ENCODE data around the gene TWNK.

TWNK gene

DNA sequence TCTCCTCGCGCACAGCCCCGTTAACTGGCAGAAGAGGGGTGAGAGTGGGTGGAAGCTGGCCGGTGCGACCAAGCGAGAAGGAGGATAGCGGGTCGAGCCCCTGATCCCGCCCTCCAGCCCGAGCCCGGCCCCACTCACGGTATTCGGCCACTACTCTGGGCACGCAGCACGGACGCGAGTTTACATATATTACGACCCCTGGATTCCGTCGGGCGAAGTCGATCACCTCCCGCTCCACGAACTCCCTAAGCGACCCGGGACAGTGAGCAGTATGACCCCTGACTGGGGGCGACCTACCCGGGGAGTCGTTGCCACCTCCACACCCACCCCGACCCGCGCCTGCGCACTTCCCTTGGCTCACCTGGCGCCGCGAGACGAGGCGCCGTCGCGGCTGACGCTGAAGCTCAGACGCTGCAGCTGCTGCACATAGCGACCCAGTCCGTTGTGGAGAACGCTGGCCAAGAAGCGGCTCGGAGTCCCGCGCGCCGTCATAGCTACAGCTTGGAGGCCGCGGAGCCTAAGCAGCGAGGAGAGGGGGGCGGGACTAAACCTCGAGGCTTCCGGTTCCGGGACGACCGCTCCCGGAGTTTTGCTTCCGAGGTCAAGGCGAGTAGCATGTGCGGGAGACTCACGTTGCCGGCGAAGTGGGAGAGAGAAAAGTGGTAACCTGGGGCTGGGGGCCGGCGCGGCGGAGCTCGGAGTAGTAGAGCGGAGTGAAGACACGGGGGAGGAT is at the start of gene TWNK, which contains the start of gene MRPL43:
TSS of gene TWNK (plus strand) at position 592 of the 733 bp plus-strand sequence. CDS start 668 bp downstream, outside the sequence.
TSS of gene MRPL43 (minus strand) at position 546 of the 733 bp plus-strand sequence. CDS start at position 492, 54 bp downstream.
- FAIRE-seq = no peak

GRCh38 chr10:100939763-100940344 is 47.5 kb upstream of the TWNK start:
- peak; percentile 64 for FAIRE-seq

DNA sequence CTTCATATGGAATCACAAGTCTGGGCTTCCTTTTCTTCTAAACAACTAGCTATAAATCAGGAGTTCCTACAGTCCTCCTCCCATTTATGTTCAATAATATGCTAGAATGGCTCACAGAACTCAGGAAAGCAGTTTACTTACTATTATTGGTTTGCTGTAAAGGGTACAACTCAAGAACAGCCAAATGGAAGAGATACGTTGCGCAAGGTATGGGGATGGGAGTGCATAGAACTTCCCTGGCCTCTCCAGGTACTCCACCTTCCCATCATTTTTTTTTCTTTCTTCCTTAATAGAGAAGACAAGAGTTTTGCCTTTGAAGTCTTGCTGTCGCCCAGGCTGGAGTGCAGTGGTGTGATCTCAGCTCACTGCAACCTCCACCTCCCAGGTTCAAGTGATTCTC is 45.1 kb upstream of the TWNK start:
- no peak for FAIRE-seq

DNA sequence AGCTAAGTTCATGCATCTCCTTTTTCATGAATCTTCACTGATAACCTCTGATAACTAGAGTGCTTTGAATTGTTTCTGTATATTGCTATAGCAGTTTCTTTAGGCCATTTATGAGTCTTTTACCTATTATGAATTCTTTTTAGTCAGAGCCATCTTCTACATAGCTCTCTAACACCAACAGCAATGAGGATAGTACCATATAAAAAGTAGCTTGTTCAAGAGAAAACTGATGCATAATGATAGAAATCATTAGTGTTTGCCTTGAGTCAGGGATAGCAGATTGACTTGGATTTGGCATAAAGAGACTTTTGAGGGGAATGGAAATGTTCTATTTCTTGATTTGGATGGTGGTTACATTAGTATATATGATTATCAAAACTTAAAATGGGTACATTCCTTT is 43.8 kb upstream of the TWNK start:
- FAIRE-seq = no peak

DNA sequence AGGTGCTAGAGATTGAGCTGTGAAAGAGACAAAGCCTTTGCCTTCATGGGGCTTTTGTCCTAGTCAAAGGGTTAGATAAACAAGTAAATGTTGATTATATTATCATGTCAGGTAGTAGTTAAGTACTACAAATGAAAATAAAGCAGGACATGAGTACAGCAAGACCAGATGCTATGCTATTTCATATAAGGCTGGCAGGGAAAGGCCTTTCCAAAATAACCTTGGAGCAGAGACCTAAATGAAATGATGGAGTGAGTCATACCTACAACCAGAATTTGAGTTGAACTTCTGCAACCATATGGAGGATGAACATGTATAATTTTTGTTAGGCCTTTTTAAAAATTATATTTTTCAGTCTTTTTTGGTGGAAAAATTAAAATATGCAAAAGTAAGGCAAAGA is 41.6 kb upstream of the TWNK start:
- no peak for FAIRE-seq

- no peak for FAIRE-seq
Observed at GRCh38 chr10:100948916-100949315, 38.4 kb upstream of the TWNK start.

DNA sequence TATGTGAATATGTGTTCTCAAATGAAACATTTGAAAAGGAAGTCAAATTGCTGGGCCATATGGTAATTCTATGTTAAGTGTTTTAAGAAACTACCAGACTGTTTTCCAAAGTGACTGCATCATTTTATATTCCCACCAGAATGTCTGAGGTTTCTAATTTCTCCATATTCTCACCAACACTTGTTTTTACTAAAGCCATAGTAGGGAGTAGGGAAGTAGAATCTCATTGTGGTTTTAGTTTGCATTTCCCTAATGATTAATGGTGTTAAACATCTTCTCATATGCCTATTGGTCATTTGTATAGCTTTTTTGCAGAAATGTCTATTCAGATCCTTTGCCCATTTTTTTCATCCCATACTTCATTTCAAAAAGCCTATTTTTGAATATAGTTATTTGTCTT is 27.1 kb upstream of the TWNK start:
- FAIRE-seq = no peak

DNA sequence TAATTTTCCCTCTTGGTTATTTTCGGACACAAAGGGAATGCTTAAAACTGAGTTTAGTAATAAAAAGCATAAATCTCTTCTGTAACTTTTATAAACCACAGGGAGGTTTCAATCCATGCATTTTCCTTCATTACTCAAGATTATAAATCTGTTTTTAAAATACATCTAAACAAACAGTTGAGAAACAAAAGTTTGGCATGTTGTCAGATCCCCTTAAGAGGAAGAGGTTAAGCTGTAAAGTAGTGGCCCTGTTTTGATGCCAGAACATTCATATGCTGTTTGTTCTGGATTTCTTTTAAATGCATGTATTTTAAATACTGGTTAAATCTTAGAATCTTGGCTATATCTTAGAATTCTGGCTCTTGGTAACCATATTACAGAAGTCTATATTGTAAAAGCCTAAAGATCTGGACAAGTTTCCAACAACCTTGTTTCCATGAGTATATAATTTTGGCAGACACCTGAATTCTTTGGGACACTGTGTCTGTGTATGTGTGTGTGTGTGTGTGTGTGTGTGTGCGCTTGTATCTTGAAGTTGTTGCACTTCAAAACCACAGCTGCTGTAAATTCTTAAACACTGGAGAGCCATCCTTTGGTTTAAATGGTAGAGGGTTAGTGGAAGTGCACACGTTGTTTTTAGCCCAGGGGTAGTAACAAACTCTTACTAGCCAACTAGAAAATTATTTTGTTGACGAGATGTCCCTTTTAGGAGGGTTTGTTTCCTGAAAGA is 24.8 kb upstream of the TWNK start:
- no peak for FAIRE-seq

GRCh38 chr10:100963826-100964225 is 23.5 kb upstream of the TWNK start:
- peak; percentile 30 for FAIRE-seq

GRCh38 chr10:100965820-100966219 is 21.5 kb upstream of the TWNK start:
- no peak for FAIRE-seq

DNA sequence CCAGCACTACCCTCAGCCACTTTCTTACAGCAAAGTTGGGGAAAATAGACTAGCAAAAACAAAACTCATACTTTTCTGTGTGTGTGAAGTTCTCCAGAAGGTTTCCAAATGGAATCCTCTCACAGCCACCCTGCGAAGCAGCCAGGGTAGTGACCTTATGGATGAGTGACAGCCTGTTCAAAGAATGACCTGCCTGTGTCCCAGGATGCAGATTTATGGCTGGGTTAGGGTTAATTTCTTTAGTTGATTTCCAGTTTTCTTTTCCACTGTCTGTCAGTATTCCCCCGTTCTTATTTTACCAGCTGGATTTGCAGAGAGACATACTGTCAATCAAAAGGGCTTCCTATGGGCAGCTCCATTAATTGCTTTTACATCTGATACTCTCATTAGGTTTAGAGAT is 20.5 kb upstream of the TWNK start:
- no peak for FAIRE-seq

DNA sequence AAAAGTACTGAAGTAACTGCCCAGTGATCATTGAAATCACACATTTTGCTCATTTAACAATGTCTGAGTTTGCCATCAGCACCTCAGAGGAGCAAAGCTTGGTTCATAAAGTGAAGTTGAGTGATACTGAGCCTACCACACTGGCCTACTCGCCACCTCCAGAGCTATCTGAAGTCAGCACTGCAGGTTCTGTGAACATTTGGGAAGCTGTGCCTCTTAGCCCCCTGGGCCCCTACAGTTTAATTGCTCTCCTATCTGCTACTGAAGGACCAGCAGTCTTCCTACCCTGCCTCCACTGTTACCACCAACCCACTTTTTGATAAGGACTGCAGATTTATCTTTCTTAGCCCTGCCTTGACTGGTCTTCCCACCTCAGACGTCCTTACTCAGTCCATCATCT is 20.0 kb upstream of the TWNK start:
- no peak for FAIRE-seq

DNA sequence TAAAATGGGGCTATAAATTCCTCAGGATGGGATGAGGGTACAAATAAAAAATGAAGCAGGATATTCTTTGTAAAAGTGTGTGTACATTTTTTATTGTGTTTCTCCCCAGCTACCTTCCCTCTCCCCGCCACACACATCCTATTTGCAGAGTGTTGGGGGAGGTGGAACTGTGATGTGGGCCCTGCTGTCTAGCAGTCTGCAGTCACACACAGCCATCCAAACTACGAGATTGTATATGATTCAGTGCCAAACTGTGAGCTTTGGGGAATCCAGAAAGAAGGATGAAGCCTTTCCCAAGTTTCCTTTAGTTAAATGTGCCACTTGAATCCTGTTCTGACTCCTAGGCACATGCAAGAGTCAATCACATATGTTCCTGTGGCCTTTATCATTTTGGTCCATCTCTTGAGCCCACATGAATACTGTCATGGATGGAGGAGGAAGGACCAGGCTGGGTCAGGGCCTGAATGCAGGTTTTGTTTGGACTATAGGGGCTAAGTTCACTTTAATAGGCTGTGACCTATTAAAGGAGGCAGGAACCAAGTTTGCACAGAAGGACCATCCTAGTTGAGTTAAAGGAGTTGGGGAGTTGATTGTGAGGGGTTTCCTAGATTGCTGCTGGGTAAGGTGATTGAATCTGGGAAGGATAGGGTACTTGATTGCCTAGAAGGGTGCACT is 19.1 kb upstream of the TWNK start:
- FAIRE-seq = no peak

DNA sequence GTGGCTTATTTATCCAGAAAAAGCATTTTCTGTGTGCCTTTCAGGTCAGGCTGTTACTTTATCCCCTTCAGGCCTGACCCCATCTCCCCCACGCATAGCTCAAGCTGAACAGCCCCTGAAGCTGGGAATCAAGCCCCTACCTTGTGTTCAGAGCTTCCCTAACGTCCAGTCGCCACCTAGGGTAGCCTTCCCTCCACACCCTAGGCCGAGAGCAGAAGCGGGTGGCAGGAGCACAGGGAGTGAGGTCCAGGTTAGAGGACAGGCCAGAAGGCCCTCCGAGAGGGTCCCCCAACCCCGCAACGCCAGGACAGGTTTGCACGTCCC is 18.5 kb upstream of the TWNK start:
- no peak for FAIRE-seq

GRCh38 chr10:100969187-100970075 is 17.9 kb upstream of the TWNK start, which contains the start of gene SEMA4G:
Gene SEMA4G, plus strand, starts transcription at chr10:100969504. Its CDS starts 3,409 bp downstream, at chr10:100972913.
- no peak for FAIRE-seq

DNA sequence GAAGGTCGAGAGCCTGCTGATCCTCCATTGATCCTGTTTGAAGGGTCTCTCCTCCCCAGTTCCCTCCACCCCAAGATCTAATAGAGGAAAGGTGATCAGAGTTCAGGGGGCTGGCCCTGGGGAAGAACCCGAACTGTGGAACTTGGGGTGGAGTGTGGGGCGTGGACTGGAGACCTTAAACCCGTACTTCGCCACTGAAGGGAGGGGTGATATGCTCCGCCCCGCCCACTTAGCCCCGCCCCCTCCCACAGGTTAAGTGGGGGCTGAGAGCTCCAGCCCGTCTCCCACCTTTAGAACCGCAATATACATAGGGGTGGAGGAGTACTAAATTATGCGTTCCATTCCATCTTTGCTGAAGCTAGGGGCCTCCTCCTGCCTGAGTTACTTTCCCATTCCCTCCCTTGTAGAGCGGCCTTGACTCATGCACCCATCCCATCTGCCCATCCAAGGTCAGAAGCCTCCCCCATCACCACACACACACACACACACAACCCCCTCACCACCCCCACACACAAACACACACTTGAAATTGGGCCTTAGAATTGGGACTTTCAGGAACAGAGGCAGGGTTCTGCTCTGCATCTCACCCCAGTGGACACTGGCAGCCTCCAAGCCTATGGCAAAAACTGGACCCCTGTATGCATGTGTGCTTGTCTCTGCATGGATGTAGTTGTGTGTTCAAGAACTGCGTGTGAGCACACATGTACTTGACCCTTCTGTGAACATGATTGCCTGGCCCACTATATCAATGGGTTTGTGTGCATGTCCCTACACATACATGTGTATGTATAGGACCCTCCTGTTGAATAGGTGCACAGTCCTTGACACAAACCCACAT is 17.0 kb upstream of the TWNK start:
- no peak for FAIRE-seq

DNA sequence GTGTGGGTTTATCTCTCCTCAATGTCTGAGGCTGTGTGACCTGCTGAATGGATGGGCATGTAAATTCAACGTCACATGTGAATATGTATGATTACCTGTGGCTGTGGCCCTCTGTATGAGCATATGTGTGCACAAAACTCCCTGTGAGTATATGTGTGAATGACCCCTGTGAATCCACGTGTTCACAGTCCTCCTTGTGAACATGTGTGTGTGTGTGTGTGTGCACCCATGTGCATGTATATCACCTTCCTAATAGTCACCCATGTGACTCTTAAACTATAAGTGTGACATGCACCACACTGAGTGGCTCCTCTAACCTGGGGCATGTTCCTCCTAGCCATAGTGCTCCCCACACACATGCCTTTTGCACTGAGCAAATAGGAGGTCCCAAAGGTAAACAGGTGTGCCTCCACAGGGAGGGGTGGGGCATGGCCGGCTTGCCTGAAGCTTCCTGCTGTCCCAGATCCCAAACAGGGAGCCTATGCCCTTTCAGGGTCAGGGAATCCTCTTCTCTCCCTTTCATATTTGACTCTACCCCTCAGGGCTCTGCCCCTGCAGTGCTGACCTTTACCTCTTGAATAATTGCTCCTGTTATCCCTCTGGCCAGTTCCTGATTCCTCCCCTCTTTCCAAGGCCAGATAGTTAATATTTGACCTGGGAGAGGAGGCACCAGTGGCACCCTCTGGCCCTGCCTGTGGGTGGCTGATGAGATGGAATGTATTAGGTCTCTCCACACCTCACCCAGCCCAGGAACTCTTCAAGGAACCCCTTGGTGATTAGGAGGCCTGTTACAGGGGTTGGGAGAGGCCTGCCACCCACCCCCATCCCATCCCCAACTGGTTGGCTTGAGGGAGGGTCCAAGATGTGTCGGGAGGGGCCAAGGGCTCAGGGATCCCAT is 16.2 kb upstream of the TWNK start:
- no peak for FAIRE-seq

- no peak for FAIRE-seq
Observed at GRCh38 chr10:100972115-100972903, 15.0 kb upstream of the TWNK start.

- no peak for FAIRE-seq
Observed at GRCh38 chr10:100972904-100973535, 14.3 kb upstream of the TWNK start.

Data from islet of Langerhans (tissue), 1 donor.